Mammary epithelial cell (primary cell): ENCODE data around the gene FAM13B.

Source experiments
- CTCF ChIP-seq, 2 donors: IDR thresholded peaks in 1 of 2; conservative IDR thresholded peaks in 1 of 2; 2 replicates each; pipeline ENCODE4 v1.5.1; 2011 to 2012; ENCODE audit warnings: inconsistent platforms in 2 of 2, low read length in 2 of 2, mild to moderate bottlenecking in 2 of 2, control low read depth in 1 of 2, low read depth in 1 of 2; ENCODE audit not compliant: insufficient read depth in 1 of 2; ENCODE audit errors: extremely low read depth in 1 of 2
- EZH2 ChIP-seq: IDR thresholded peaks from 2 replicates; pipeline ENCODE4 v1.6.1; 2012; ENCODE audit warnings: low read length, inconsistent platforms, borderline replicate concordance

GRCh38 chr5:138000102-138000723 is 32.7 kb downstream of the FAM13B start:
- TF ChIP-seq CTCF (conservative IDR thresholded peaks at IDR 0.05 in 1 of 2, IDR thresholded peaks at IDR 0.05 in 1 of 2; ENCODE audit: extremely low read depth in 1 of 2, insufficient read depth in 1 of 2, low read depth in 1 of 2, low read length in 2 of 2) = no peak
- no peak for TF ChIP-seq EZH2
